ENCODE measurements around the gene KLK5. TPM values are rescaled to one million over a fixed set of nuclear protein-coding genes. Genes with fewer than 3 reads are reported as not detected.

The KLK5 gene
- total RNA-seq, 1 experiment from 2014 or later = not detected

DNA sequence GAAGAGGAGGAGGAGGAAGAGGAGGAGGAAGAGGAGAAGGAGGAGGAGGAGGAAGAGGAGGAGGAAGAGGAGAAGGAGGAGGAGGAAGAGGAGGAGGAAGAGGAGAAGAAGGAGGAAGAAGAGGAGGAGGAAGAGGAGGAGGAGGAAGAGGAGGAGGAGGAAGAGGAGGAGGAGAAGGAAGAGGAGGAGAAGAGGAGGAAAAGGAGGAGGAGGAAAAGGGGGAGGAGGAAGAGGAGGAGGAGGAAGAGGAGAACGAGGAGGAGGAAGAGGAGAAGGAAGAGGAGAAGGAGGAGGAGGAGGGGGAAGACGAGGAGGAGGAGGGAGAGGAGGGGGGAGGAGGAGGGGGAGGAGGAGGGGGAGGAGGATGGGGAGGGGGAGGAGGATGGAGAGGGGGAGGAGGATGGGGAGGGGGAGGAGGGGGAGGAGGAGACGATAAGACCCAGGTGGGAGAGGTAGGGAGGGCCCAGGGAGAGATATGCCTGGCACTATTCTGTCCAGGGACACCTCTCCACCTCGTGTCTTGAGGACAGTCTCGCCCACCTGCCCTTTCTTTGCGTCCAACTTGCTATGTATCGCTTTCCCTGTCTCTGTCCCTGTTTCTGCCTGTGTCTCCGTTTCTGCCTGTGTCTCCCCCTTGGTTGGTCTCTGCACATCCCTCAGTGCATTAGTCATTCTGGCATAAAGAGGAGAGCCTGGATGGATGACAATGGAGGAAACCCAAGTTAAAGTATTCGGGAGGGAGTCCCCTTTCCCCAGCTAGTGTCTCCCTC lies 7.1 kb upstream of the KLK5 start:
- Histone ChIP-seq H3K4me3 (no peak overlapping the region), H3K36me3 (no peaks in the 10 kb centered on the region), H3K9me3 (replicated peaks) (no peaks in the 10 kb centered on the region; the same call in 1 of the 2 replicates), H3K4me1 (replicated peaks) (no peaks in the 10 kb centered on the region), H3K27me3 (replicated peaks) (no peaks in the 10 kb centered on the region), H3K27ac (no peak overlapping the region)
- DNase-seq (ENCODE audit: low read depth in 1 of 2, low spot score in 2 of 2) = no peak

GRCh38 chr19:50957587-50957986 lies 4.7 kb upstream of the KLK5 start:
- H3K4me3 ChIP-seq = no peak overlapping the region
- H3K27me3 ChIP-seq (replicated peaks) = no peaks in the 10 kb centered on the region
- DNase-seq (ENCODE audit: low read depth in 1 of 2, low spot score in 2 of 2) = no peak
- no peaks in the 10 kb centered on the region for H3K36me3 ChIP-seq
- H3K4me1 ChIP-seq (replicated peaks) = no peaks in the 10 kb centered on the region
- H3K9me3 ChIP-seq (replicated peaks) = no peaks in the 10 kb centered on the region; the same call in 1 of the 2 replicates
- H3K27ac ChIP-seq = no peak overlapping the region

DNA sequence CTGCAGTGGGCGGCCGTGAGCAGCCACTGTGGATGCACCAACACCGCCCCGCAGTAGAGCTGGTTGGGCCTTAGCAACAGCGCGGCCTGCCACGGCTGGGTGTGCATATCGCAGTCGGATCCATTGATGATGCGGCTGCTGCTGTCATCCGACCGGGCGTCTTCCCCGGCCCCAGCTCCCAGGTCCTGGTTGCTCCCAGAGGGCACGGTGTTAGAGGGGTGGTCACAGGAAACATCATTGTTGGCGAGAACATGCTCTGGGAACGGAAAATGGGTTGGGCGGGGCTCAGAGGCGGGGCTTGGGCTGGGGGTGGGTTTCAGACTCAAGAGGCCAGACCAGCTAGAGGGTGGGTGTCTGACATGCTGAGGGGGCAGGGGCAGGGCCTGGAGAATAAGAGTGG lies 3.0 kb downstream of the KLK5 start:
- peaks cover 4% of the 10 kb centered on the region; the same call in 1 of the 2 replicates for H3K27me3 ChIP-seq (replicated peaks)
- no peaks in the 10 kb centered on the region for H3K36me3 ChIP-seq
- no peaks in the 10 kb centered on the region for H3K4me1 ChIP-seq (replicated peaks)

DNA sequence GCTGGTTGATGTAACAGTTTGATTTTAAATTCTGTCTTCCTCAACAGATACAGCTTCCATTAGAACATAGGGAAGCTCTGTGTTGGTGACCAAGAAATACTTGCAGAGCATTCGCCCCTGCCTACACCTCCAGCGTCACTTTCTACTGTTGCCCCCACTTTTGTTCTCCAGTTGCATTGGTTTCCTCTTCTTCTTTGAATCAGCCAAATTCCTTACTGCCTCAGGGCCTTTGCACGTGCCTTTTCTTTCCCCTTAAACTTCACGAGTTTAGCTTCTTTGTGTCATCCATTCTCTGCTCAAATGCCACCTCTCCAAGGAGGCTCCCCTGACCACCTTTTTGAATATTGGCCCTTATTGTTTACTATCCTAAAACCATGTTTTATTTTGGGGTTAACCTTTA lies 5.7 kb downstream of the KLK5 start:
- H3K27me3 ChIP-seq (replicated peaks) = peaks cover 4% of the 10 kb centered on the region; the same call in 1 of the 2 replicates
- no peaks in the 10 kb centered on the region for H3K36me3 ChIP-seq
- no peak overlapping the region for H3K4me3 ChIP-seq
- H3K27ac ChIP-seq = no peak overlapping the region
- no peaks in the 10 kb centered on the region for H3K9me3 ChIP-seq (replicated peaks)
- no peak for DNase-seq (ENCODE audit: low read depth in 1 of 2, low spot score in 2 of 2)
- no peaks in the 10 kb centered on the region for H3K4me1 ChIP-seq (replicated peaks)

More for the DNA sequence above, 3.0 kb downstream of the KLK5 start:
- no peak for DNase-seq (ENCODE audit: low read depth in 1 of 2, low spot score in 2 of 2)
- H3K9me3 ChIP-seq (replicated peaks) = no peaks in the 10 kb centered on the region
- H3K4me3 ChIP-seq = no peak overlapping the region
- no peak overlapping the region for H3K27ac ChIP-seq

- Histone ChIP-seq H3K27me3 (replicated peaks) (peaks cover 4% of the 10 kb centered on the region; the same call in 1 of the 2 replicates), H3K4me1 (replicated peaks) (no peaks in the 10 kb centered on the region), H3K9me3 (replicated peaks) (no peaks in the 10 kb centered on the region), H3K4me3 (no peak overlapping the region), H3K36me3 (no peaks in the 10 kb centered on the region), H3K27ac (no peak overlapping the region)
- no peak for DNase-seq (ENCODE audit: low read depth in 1 of 2, low spot score in 2 of 2)
Observed at GRCh38 chr19:50944795-50945194, 8.0 kb downstream of the KLK5 start.

- Histone ChIP-seq H3K9me3 (replicated peaks) (no peaks in the 10 kb centered on the region), H3K4me1 (replicated peaks) (no peaks in the 10 kb centered on the region), H3K27ac (no peak overlapping the region), H3K36me3 (no peaks in the 10 kb centered on the region), H3K27me3 (replicated peaks) (peaks cover 4% of the 10 kb centered on the region; the same call in 1 of the 2 replicates), H3K4me3 (no peak overlapping the region)
- DNase-seq (ENCODE audit: low read depth in 1 of 2, low spot score in 2 of 2) = no peak
Observed at GRCh38 chr19:50943074-50943828, 9.6 kb downstream of the KLK5 start.

DNA sequence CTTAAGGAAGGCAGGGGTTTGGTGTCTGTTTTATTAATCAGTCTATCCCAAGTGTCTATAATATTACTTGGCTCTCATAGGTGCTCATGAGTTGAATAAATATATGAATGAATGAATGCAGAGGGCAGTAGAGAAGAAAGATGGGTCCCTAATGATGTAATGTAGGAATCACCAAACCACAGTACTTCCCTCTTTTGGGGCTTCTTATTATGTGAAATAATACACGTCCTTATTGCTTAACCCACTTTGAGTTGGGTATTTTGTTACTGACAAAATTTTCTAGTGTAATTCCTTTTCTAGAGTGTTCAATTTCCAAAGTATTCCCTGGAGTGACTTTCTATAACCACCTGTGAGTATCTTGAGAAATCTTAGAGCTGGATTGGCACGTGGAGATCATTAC lies 13.2 kb downstream of the KLK5 start:
- H3K27ac ChIP-seq = no peak overlapping the region
- DNase-seq (ENCODE audit: low read depth in 1 of 2, low spot score in 2 of 2) = no peak
- H3K4me1 ChIP-seq (replicated peaks) = no peaks in the 10 kb centered on the region
- no peaks in the 10 kb centered on the region for H3K9me3 ChIP-seq (replicated peaks)
- no peaks in the 10 kb centered on the region for H3K27me3 ChIP-seq (replicated peaks)
- H3K36me3 ChIP-seq = no peaks in the 10 kb centered on the region
- H3K4me3 ChIP-seq = no peak overlapping the region

DNA sequence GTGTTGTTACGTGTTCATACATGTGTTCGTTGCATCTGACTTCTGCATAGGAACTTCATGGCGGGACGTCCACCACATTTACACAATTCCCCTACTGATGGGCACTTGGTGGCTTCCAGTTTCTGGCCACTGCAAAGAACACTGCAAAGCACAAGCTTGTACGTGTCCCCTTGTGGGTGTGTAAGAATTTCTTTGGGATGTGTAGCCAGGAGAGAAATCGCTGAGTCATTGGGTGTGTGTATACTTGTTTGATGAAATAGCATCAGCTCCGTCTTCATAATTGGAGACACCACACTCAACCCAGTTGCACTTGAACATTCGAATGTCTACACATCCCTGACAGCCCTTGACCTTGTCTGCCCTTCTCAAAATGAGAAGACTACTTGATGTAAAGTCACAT lies 19.2 kb downstream of the KLK5 start:
- no peaks in the 10 kb centered on the region for H3K9me3 ChIP-seq (replicated peaks)
- DNase-seq (ENCODE audit: low read depth in 1 of 2, low spot score in 2 of 2) = no peak
- no peaks in the 10 kb centered on the region for H3K27me3 ChIP-seq (replicated peaks)
- H3K36me3 ChIP-seq = no peaks in the 10 kb centered on the region
- no peak overlapping the region for H3K4me3 ChIP-seq
- no peaks in the 10 kb centered on the region for H3K4me1 ChIP-seq (replicated peaks)
- no peak overlapping the region for H3K27ac ChIP-seq

DNA sequence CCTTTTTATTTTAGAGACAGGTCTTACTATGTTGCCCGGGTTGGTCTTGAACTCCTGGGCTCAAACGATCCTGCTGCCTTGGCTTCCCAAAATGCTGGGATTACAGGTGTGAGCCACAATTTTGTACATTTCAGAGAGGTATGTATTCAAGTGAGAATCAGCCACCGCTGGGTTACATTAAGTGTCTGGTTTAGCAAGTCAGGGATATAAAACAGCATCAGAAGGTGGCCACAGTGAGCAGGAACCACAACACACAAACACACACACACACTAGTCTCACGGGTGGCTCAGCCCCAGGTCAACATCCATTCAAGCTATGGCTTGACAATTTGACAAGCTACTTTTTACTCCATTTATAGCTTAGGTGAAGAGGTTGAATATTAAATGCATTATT lies 20.2 kb downstream of the KLK5 start:
- no peak for DNase-seq (ENCODE audit: low read depth in 1 of 2, low spot score in 2 of 2)
- no peaks in the 10 kb centered on the region for H3K9me3 ChIP-seq (replicated peaks)
- no peaks in the 10 kb centered on the region for H3K4me1 ChIP-seq (replicated peaks)
- H3K27ac ChIP-seq = no peak overlapping the region
- no peaks in the 10 kb centered on the region for H3K36me3 ChIP-seq
- no peaks in the 10 kb centered on the region for H3K27me3 ChIP-seq (replicated peaks)
- no peak overlapping the region for H3K4me3 ChIP-seq

- Histone ChIP-seq H3K4me1 (replicated peaks) (no peaks in the 10 kb centered on the region), H3K36me3 (no peaks in the 10 kb centered on the region)
- DNase-seq (ENCODE audit: low read depth in 1 of 2, low spot score in 2 of 2) = no peak
Observed at GRCh38 chr19:50932018-50932689, 20.7 kb downstream of the KLK5 start.

DNA sequence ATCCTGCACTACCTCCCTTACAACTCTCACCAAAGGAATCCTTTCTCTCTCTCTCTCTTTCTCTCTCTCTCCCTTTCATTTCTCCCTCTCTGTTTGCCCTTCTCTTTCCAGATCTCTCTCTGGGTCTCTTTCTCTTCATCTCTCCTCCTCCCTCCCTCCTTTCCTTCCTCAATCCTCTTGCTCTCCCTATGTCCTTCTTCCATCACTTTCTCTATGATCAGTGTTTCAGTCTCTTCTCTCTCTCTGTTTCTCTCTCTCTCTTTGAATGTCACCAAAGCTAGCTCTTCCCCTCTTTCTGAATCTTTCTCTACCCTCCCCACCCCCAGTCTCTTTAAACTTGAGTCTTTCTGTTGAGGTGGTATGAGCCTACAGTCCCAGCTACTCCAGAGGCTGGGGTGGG lies 21.8 kb downstream of the KLK5 start:
- no peaks in the 10 kb centered on the region for H3K4me1 ChIP-seq (replicated peaks)
- no peaks in the 10 kb centered on the region for H3K27me3 ChIP-seq (replicated peaks)
- H3K4me3 ChIP-seq = no peak overlapping the region
- DNase-seq (ENCODE audit: low read depth in 1 of 2, low spot score in 2 of 2) = no peak
- H3K27ac ChIP-seq = no peak overlapping the region
- H3K36me3 ChIP-seq = no peaks in the 10 kb centered on the region
- no peaks in the 10 kb centered on the region for H3K9me3 ChIP-seq (replicated peaks)

More at GRCh38 chr19:50932018-50932689, 20.7 kb downstream of the KLK5 start:
- Histone ChIP-seq H3K9me3 (replicated peaks) (no peaks in the 10 kb centered on the region), H3K27ac (no peak overlapping the region), H3K4me3 (no peak overlapping the region), H3K27me3 (replicated peaks) (no peaks in the 10 kb centered on the region)

DNA sequence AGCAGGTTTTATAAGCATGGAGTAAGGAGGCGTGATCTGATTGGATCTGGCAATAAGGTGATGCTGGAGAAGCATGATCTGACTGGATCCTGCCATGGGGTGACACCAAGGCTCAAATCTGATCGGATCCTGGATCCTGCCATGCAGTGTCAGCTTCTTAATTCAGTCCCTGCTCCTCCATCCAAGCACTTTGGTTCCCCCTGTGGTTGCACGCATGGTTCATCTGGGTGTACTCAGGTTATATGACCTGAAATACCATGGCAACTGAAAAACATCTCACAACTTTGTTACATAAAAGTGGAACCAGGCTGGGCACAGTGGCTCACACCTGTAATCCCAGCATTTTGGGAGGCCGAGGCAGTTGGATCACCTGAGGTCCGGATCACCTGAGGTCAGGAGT lies 24.0 kb downstream of the KLK5 start:
- Histone ChIP-seq H3K9me3 (replicated peaks) (no peaks in the 10 kb centered on the region), H3K4me3 (no peak overlapping the region), H3K27me3 (replicated peaks) (no peaks in the 10 kb centered on the region), H3K4me1 (replicated peaks) (no peaks in the 10 kb centered on the region), H3K36me3 (no peaks in the 10 kb centered on the region), H3K27ac (no peak overlapping the region)
- DNase-seq (ENCODE audit: low read depth in 1 of 2, low spot score in 2 of 2) = no peak

DNA sequence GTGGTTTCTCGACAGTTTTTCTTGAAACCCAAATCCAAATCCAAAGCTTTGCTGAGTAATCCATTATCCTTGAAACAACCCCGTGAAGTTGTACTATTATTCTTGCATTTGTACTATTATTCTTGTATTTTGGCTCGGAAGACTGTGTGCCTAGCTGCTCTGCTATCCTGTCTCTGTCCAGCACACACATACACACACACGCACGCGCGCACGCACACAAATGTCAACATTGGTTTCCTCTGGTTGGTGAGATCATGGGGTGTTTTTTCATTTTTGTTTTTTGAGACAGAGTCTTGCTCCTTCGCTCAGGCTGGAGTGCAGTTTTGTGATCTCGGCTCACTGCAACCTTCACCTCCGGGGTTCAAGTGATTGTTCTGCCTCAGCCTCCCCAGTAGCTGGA lies 26.7 kb downstream of the KLK5 start:
- DNase-seq (ENCODE audit: low read depth in 1 of 2, low spot score in 2 of 2) = no peak
- no peaks in the 10 kb centered on the region for H3K27me3 ChIP-seq (replicated peaks)
- no peaks in the 10 kb centered on the region for H3K9me3 ChIP-seq (replicated peaks)
- H3K4me3 ChIP-seq = no peak overlapping the region
- H3K36me3 ChIP-seq = no peaks in the 10 kb centered on the region
- no peak overlapping the region for H3K27ac ChIP-seq
- H3K4me1 ChIP-seq (replicated peaks) = peaks cover 9% of the 10 kb centered on the region; the same call in 1 of the 2 replicates

- Histone ChIP-seq H3K9me3 (replicated peaks) (no peaks in the 10 kb centered on the region), H3K27ac (no peak overlapping the region), H3K4me3 (no peak overlapping the region), H3K4me1 (replicated peaks) (peaks cover 9% of the 10 kb centered on the region; the same call in 1 of the 2 replicates), H3K36me3 (no peaks in the 10 kb centered on the region), H3K27me3 (replicated peaks) (no peaks in the 10 kb centered on the region)
- DNase-seq (ENCODE audit: low read depth in 1 of 2, low spot score in 2 of 2) = no peak
Observed at GRCh38 chr19:50925734-50926133, 27.1 kb downstream of the KLK5 start.
